GM21529 (cell line): ENCODE data around the gene SEPTIN12.
"Not testable (repeated sequence)": the region's sequence is repeated elsewhere in the genome, so short reads cannot be mapped to it uniquely, and the experiment has no call there.

Experiments
- ATAC-seq: cut with Tn5 transposase; IDR thresholded peaks from one replicate; pipeline ENCODE4 v1.9.1; 2021; ENCODE audit not compliant: unreplicated experiment

Gene SEPTIN12

GRCh38 chr16:4760221-4760910 lies 27.8 kb downstream of the SEPTIN12 start:
- no peak for ATAC-seq

GRCh38 chr16:4755687-4756086 lies 32.5 kb downstream of the SEPTIN12 start:
- ATAC-seq = no peak

GRCh38 chr16:4754865-4755264 lies 33.3 kb downstream of the SEPTIN12 start:
- ATAC-seq = no peak

- ATAC-seq = no peak
Observed at GRCh38 chr16:4753227-4753626, 34.9 kb downstream of the SEPTIN12 start.

GRCh38 chr16:4752351-4753100 lies 35.6 kb downstream of the SEPTIN12 start:
- no peak for ATAC-seq

- no peak for ATAC-seq
Observed at GRCh38 chr16:4750896-4751295, 37.2 kb downstream of the SEPTIN12 start.

GRCh38 chr16:4749700-4750257 lies 38.4 kb downstream of the SEPTIN12 start:
- no peak for ATAC-seq

- ATAC-seq = no peak
Observed at GRCh38 chr16:4748682-4749411, 39.3 kb downstream of the SEPTIN12 start.

GRCh38 chr16:4747906-4748681 lies 40.1 kb downstream of the SEPTIN12 start:
- no peak for ATAC-seq

GRCh38 chr16:4746991-4747574 lies 41.1 kb downstream of the SEPTIN12 start:
- ATAC-seq = no peak

GRCh38 chr16:4746215-4746614 lies 41.9 kb downstream of the SEPTIN12 start:
- no peak for ATAC-seq

- ATAC-seq = no peak
Observed at GRCh38 chr16:4745274-4745569, 42.9 kb downstream of the SEPTIN12 start.

- no peak for ATAC-seq
Observed at GRCh38 chr16:4744555-4745273, 43.4 kb downstream of the SEPTIN12 start.

- no peak for ATAC-seq
Observed at GRCh38 chr16:4743226-4743878, 44.8 kb downstream of the SEPTIN12 start.

GRCh38 chr16:4738370-4738769 lies 49.8 kb downstream of the SEPTIN12 start:
- ATAC-seq = not testable (repeated sequence)

- no peak for ATAC-seq
Observed at GRCh38 chr16:4737545-4737944, 50.6 kb downstream of the SEPTIN12 start.

- ATAC-seq = no peak
Observed at GRCh38 chr16:4736546-4736945, 51.6 kb downstream of the SEPTIN12 start.

- peak; percentile 63 for ATAC-seq
Observed at GRCh38 chr16:4734730-4735535, 53.2 kb downstream of the SEPTIN12 start.
